GM12878 (cell line): ENCODE results near the gene TULP4. TPM values are rescaled to one million over a fixed set of nuclear protein-coding genes. Genes with fewer than 3 reads are reported as not detected.

Experiments used
- SMARCA5 ChIP-seq: fragments of 450-650 bp; IDR thresholded peaks from 2 replicates; pipeline ENCODE4 v1.6.1; 2017; ENCODE audit warnings: mild to moderate bottlenecking
- ZNF592 ChIP-seq: fragments of 450-650 bp; IDR thresholded peaks from 2 replicates; pipeline ENCODE4 v1.6.1; 2017; ENCODE audit warnings: mild to moderate bottlenecking, moderate library complexity
- ZSCAN29 ChIP-seq: fragments of 450-650 bp; IDR thresholded peaks from 2 replicates; pipeline ENCODE4 v1.6.1; 2017; ENCODE audit warnings: mild to moderate bottlenecking, moderate library complexity
- polyA plus RNA-seq, 11 experiments: library from polyadenylated mRNA; depleted of rRNA in 4 of 11; unstranded in 6 of 11; stranded (reverse) in 5 of 11; fragments of >200 nt; fragmentation: Nextera tagmentation in 4 of 11; fragmentation: Illumina TruSeq in 1 of 11; extraction: Ambion mirVana in 4 of 11; extraction: Trizol in 1 of 11; gene quantifications; 1 replicate in 1 of 11; 2 replicates in 10 of 11; pipeline versions ENCODE4 v1.2.1 to v1.2.3, GENCODE V29; 2011 to 2016; ENCODE audit warnings: inconsistent platforms in 2 of 11, missing spikeins in 2 of 11, low read depth in 1 of 11
- total RNA-seq, 4 experiments: library from RNA; depleted of rRNA in 3 of 4; stranded (reverse); fragments of >200 nt in 3 of 4; fragmentation: Illumina TruSeq in 1 of 4; extraction: Trizol in 1 of 4; gene quantifications; 2 replicates each; pipeline versions ENCODE4 v1.2.1 to v1.2.3, GENCODE V29; 2013 to 2021
- TF ChIP-seq, protein P1 (sequence below): IDR thresholded peaks from 2 replicates; pipeline ENCODE4 v1.6.1; 2011; ENCODE audit warnings: borderline replicate concordance, low read depth, mild to moderate bottlenecking, moderate library complexity, mixed read lengths, low read length; ENCODE audit not compliant: insufficient read depth; ENCODE audit errors: extremely low read length
- TF ChIP-seq, protein P2 (sequence below): fragments of 450-650 bp; IDR thresholded peaks from 2 replicates; pipeline ENCODE4 v1.6.1; 2016; ENCODE audit warnings: mild to moderate bottlenecking, moderate library complexity, borderline replicate concordance

Gene TULP4
- total and polyA plus RNA-seq, 10 of the 15 experiments (the other 5 are each of a cell fraction or from before 2014, with no cell fraction given): 0.73 to 31.8 (median 14.0) TPM

GRCh38 chr6:158509465-158509864, 197.2 kb downstream of the TULP4 start (continued):
- TF ChIP-seq ZNF592 (no peak), SMARCA5 (no peak), ZSCAN29 (no peak)
- TF ChIP-seq, protein P1, sequence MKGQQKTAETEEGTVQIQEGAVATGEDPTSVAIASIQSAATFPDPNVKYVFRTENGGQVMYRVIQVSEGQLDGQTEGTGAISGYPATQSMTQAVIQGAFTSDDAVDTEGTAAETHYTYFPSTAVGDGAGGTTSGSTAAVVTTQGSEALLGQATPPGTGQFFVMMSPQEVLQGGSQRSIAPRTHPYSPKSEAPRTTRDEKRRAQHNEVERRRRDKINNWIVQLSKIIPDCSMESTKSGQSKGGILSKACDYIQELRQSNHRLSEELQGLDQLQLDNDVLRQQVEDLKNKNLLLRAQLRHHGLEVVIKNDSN: no peak
- TF ChIP-seq, protein P2, sequence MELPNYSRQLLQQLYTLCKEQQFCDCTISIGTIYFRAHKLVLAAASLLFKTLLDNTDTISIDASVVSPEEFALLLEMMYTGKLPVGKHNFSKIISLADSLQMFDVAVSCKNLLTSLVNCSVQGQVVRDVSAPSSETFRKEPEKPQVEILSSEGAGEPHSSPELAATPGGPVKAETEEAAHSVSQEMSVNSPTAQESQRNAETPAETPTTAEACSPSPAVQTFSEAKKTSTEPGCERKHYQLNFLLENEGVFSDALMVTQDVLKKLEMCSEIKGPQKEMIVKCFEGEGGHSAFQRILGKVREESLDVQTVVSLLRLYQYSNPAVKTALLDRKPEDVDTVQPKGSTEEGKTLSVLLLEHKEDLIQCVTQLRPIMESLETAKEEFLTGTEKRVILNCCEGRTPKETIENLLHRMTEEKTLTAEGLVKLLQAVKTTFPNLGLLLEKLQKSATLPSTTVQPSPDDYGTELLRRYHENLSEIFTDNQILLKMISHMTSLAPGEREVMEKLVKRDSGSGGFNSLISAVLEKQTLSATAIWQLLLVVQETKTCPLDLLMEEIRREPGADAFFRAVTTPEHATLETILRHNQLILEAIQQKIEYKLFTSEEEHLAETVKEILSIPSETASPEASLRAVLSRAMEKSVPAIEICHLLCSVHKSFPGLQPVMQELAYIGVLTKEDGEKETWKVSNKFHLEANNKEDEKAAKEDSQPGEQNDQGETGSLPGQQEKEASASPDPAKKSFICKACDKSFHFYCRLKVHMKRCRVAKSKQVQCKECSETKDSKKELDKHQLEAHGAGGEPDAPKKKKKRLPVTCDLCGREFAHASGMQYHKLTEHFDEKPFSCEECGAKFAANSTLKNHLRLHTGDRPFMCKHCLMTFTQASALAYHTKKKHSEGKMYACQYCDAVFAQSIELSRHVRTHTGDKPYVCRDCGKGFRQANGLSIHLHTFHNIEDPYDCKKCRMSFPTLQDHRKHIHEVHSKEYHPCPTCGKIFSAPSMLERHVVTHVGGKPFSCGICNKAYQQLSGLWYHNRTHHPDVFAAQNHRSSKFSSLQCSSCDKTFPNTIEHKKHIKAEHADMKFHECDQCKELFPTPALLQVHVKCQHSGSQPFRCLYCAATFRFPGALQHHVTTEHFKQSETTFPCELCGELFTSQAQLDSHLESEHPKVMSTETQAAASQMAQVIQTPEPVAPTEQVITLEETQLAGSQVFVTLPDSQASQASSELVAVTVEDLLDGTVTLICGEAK: no peak
